ENCODE data around the gene TIMP2. TPM values are rescaled to one million over a fixed set of nuclear protein-coding genes. Genes with fewer than 3 reads are reported as not detected.

TIMP2 gene
- total and polyA plus RNA-seq, 2 of the 13 experiments (the other 11 are each of a cell fraction or from before 2014, with no cell fraction given): 3.8 to 8.5 TPM

DNA sequence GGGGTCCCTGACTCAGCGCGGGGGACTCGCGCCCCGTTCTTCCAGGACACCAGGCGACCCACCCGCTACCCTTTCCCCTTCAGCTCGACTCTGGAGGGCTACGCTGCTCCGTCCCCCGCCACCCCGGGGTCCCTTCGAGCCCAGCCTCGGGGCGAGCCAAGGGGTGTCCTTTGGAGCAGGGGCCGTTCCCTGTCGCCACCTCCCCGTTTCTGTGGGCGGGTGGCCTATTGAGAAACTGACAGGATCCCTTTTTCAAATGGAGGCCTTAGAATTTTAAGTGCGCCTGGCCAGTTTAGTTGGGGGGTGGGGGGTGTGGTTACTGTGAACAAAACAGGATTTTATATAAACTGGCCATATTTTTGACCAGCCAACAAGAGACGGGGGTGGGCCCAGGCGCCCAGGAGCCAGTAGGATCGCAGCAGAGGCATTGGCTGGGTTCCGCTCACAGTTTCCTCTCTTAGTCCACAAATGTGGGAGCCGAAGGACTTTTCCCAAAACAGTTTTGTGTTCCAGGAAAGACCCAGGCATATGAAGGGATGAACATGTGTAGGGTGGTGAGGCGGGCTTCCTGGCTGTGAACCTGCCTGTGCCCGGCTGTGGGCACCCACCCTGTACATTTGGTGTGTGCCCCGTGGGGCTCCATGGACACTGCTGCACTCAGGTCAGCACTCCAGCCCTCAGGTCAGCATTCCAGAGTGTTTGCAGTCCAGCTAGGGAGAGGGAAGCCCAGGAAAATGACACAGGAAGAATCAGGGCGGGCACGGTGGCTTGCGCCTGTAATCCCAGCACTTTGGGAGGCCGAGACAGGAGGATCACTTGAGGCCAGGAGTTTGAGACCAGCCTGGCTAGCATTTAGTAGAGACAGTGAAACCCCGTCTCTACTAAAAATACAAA is 722 bp upstream of the TIMP2 start (continued):
- TF ChIP-seq, protein P1, sequence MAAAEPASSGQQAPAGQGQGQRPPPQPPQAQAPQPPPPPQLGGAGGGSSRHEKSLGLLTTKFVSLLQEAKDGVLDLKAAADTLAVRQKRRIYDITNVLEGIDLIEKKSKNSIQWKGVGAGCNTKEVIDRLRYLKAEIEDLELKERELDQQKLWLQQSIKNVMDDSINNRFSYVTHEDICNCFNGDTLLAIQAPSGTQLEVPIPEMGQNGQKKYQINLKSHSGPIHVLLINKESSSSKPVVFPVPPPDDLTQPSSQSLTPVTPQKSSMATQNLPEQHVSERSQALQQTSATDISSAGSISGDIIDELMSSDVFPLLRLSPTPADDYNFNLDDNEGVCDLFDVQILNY (CRISPR knock-in tag; conservative IDR thresholded peaks at IDR 0.05): no peak
- TF ChIP-seq RAD21 (CRISPR knock-in tag; IDR thresholded peaks at IDR 0.05): no peak
- TF ChIP-seq ZNF766 (CRISPR knock-in tag; IDR thresholded peaks at IDR 0.05; ENCODE audit: borderline replicate concordance): no peak
- TF ChIP-seq DMAP1 (CRISPR knock-in tag; IDR thresholded peaks at IDR 0.05): no peak
- TF ChIP-seq, protein P2, sequence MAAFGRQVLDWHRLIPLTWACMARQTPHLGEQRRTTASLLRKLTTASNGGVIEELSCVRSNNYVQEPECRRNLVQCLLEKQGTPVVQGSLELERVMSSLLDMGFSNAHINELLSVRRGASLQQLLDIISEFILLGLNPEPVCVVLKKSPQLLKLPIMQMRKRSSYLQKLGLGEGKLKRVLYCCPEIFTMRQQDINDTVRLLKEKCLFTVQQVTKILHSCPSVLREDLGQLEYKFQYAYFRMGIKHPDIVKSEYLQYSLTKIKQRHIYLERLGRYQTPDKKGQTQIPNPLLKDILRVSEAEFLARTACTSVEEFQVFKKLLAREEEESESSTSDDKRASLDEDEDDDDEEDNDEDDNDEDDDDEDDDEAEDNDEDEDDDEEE (CRISPR knock-in tag; IDR thresholded peaks at IDR 0.05): no peak
- TF ChIP-seq PRPF4 (IDR thresholded peaks at IDR 0.05; ENCODE audit: low read depth, low read length, poor library complexity, severe bottlenecking): no peak
- TF ChIP-seq MAF1 (CRISPR knock-in tag; IDR thresholded peaks at IDR 0.05; ENCODE audit: borderline replicate concordance): no peak
- TF ChIP-seq ZNF550 (CRISPR knock-in tag; IDR thresholded peaks at IDR 0.05; ENCODE audit: borderline replicate concordance): no peak
- TF ChIP-seq ELF4 (CRISPR knock-in tag; IDR thresholded peaks at IDR 0.05; ENCODE audit: borderline replicate concordance): no peak
- TF ChIP-seq ESRRA (CRISPR knock-in tag; IDR thresholded peaks at IDR 0.05; ENCODE audit: low read depth): no peak
- TF ChIP-seq MXI1 (IDR thresholded peaks at IDR 0.05; ENCODE audit: borderline replicate concordance, low read depth, low read length): no peak
- peak; percentile 35; the same call in 1 of the 2 replicates for TF ChIP-seq NFKB2 (CRISPR knock-in tag; IDR thresholded peaks at IDR 0.05; ENCODE audit: borderline replicate concordance)
- peak; percentile 55; the same call in 1 of the 2 replicates for TF ChIP-seq ZNF768 (CRISPR knock-in tag; IDR thresholded peaks at IDR 0.05)
- TF ChIP-seq, protein P3, sequence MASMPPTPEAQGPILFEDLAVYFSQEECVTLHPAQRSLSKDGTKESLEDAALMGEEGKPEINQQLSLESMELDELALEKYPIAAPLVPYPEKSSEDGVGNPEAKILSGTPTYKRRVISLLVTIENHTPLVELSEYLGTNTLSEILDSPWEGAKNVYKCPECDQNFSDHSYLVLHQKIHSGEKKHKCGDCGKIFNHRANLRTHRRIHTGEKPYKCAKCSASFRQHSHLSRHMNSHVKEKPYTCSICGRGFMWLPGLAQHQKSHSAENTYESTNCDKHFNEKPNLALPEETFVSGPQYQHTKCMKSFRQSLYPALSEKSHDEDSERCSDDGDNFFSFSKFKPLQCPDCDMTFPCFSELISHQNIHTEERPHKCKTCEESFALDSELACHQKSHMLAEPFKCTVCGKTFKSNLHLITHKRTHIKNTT (CRISPR knock-in tag; IDR thresholded peaks at IDR 0.05): no peak
- TF ChIP-seq, protein P4, sequence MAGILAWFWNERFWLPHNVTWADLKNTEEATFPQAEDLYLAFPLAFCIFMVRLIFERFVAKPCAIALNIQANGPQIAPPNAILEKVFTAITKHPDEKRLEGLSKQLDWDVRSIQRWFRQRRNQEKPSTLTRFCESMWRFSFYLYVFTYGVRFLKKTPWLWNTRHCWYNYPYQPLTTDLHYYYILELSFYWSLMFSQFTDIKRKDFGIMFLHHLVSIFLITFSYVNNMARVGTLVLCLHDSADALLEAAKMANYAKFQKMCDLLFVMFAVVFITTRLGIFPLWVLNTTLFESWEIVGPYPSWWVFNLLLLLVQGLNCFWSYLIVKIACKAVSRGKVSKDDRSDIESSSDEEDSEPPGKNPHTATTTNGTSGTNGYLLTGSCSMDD (CRISPR knock-in tag; IDR thresholded peaks at IDR 0.05): no peak
- no peak for TF ChIP-seq FOXA1 (IDR thresholded peaks at IDR 0.05)
- no peak for TF ChIP-seq FOXA1 (CRISPR knock-in tag; IDR thresholded peaks at IDR 0.05)
- no peak for TF ChIP-seq PCBP1 (IDR thresholded peaks at IDR 0.05; ENCODE audit: borderline replicate concordance, low read depth, low read length)
- no peak for TF ChIP-seq ZNF12 (CRISPR knock-in tag; IDR thresholded peaks at IDR 0.05)
- TF ChIP-seq, protein P5, sequence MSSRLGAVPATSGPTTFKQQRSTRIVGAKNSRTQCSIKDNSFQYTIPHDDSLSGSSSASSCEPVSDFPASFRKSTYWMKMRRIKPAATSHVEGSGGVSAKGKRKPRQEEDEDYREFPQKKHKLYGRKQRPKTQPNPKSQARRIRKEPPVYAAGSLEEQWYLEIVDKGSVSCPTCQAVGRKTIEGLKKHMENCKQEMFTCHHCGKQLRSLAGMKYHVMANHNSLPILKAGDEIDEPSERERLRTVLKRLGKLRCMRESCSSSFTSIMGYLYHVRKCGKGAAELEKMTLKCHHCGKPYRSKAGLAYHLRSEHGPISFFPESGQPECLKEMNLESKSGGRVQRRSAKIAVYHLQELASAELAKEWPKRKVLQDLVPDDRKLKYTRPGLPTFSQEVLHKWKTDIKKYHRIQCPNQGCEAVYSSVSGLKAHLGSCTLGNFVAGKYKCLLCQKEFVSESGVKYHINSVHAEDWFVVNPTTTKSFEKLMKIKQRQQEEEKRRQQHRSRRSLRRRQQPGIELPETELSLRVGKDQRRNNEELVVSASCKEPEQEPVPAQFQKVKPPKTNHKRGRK (CRISPR knock-in tag; IDR thresholded peaks at IDR 0.05): no peak
- no peak for TF ChIP-seq HCFC1 (IDR thresholded peaks at IDR 0.05; ENCODE audit: low read depth, low read length)
- no peak for TF ChIP-seq ZSCAN12 (CRISPR knock-in tag; IDR thresholded peaks at IDR 0.05)
- TF ChIP-seq CEBPB (IDR thresholded peaks at IDR 0.05; ENCODE audit: borderline replicate concordance, low read depth, low read length): no peak
- TF ChIP-seq ZNF589 (CRISPR knock-in tag; conservative IDR thresholded peaks at IDR 0.05): no peak
- no peak for TF ChIP-seq GZF1 (CRISPR knock-in tag; IDR thresholded peaks at IDR 0.05)
